Activated CD8-positive, alpha-beta memory T cell treated with anti-CD3 and anti-CD28 coated beads, Interleukin-2, amount 50 U/mL, for 4 hours (primary cell): ENCODE results near the gene MERTK.
"Not testable (repeated sequence)": the region's sequence is repeated elsewhere in the genome, so short reads cannot be mapped to it uniquely, and the experiment has no call there.

Experiments
- DNase-seq: peaks from one replicate; pipeline ENCODE4 v3.0.0-alpha.2; 2020

The MERTK gene

GRCh38 chr2:111946294-111947114, 48.1 kb downstream of the MERTK start:
- DNase-seq, result no peak

GRCh38 chr2:111947219-111947618, 48.8 kb downstream of the MERTK start:
- DNase-seq, result no peak

- DNase-seq, result no peak
These were observed 50.4 kb downstream of the MERTK start for GRCh38 chr2:111948832-111949231.

GRCh38 chr2:111950236-111950635, 51.8 kb downstream of the MERTK start:
- DNase-seq, result no peak

- DNase-seq, result no peak
These were observed 53.1 kb downstream of the MERTK start for GRCh38 chr2:111951486-111951885.

- DNase-seq, result no peak
These were observed 54.6 kb downstream of the MERTK start for GRCh38 chr2:111952871-111953452.

GRCh38 chr2:111954602-111955332, 56.4 kb downstream of the MERTK start:
- DNase-seq, result no peak

GRCh38 chr2:111957872-111958354, 59.5 kb downstream of the MERTK start:
- DNase-seq, result no peak

GRCh38 chr2:111958901-111959300, 60.5 kb downstream of the MERTK start:
- no peak for DNase-seq

GRCh38 chr2:111961663-111962062, 63.3 kb downstream of the MERTK start:
- DNase-seq, result no peak

GRCh38 chr2:111963086-111963485, 64.7 kb downstream of the MERTK start:
- not testable (repeated sequence) for DNase-seq

- DNase-seq, result not testable (repeated sequence)
These were observed 65.1 kb downstream of the MERTK start for GRCh38 chr2:111963508-111963907.

- DNase-seq, result no peak
These were observed 66.7 kb downstream of the MERTK start for GRCh38 chr2:111965062-111965461.

- DNase-seq, result no peak
These were observed 67.8 kb downstream of the MERTK start for GRCh38 chr2:111966241-111966640.

GRCh38 chr2:111967018-111967417, 68.6 kb downstream of the MERTK start:
- no peak for DNase-seq

GRCh38 chr2:111970453-111970852, 72.0 kb downstream of the MERTK start:
- DNase-seq, result no peak

GRCh38 chr2:111972955-111973565, 74.7 kb downstream of the MERTK start:
- no peak for DNase-seq

- no peak for DNase-seq
These were observed 75.3 kb downstream of the MERTK start for GRCh38 chr2:111973701-111974100.

GRCh38 chr2:111975053-111975552, 76.7 kb downstream of the MERTK start:
- DNase-seq, result no peak

GRCh38 chr2:111975819-111976218, 77.4 kb downstream of the MERTK start:
- DNase-seq, result no peak

GRCh38 chr2:111977240-111977639, 78.8 kb downstream of the MERTK start:
- DNase-seq, result no peak

- no peak for DNase-seq
These were observed 80.2 kb downstream of the MERTK start for GRCh38 chr2:111978452-111979170.
